ENCODE results near the gene CCSER1. TPM values are rescaled to one million over a fixed set of nuclear protein-coding genes. Genes with fewer than 3 reads are reported as not detected.

CCSER1 gene
- total RNA-seq, 1 experiment from 2014 or later = 5.9 TPM

DNA sequence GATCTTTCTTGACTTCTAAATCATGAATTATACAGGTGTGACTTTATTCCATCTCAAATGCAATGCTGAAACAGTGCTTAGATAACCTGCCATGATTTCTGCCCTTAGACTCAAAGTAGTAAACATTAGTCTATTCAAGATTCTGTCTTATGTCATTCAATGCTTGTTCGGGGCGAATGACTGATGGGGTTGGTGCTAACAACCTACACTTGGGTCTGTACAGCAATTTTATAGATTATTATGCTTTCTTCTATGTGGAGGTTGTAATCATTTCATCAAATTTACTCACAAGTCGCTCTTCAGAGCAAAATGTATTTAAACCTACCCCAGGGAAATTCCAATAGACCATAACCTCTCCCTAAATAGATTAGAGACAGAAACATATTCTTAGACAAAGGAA is 1155.0 kb downstream of the CCSER1 start:
- no peak overlapping the region for H3K4me3 ChIP-seq
- BruUV-seq (replicated peaks) = no TSS peak
- intact Hi-C loops (cut with micrococcal nuclease; ENCODE audit: unreplicated experiment) = no loop called here
- H3K9me2 ChIP-seq (ENCODE audit: insufficient read depth) = no peaks in the 10 kb centered on the region
- H4K20me1 ChIP-seq (ENCODE audit: insufficient read depth) = no peaks in the 10 kb centered on the region
- no peaks in the 10 kb centered on the region for H3K9me3 ChIP-seq (ENCODE audit: insufficient read depth, low read depth)
- no peaks in the 10 kb centered on the region for H3K4me1 ChIP-seq (replicated peaks; ENCODE audit: insufficient read depth)
- H3K27ac ChIP-seq = no peak overlapping the region
- no peak overlapping the region for H2AFZ ChIP-seq
- ChIA-PET POLR2A (ENCODE audit: unreplicated experiment) (no interaction called here), CTCF (no interaction called here)
- no peak for DNase-seq
- TF ChIP-seq CTCF (conservative IDR thresholded peaks at IDR 0.05) (no peak), EZH2 (IDR thresholded peaks at IDR 0.05; ENCODE audit: low read depth) (no peak)
- H3K79me2 ChIP-seq (ENCODE audit: low read depth) = no peaks in the 10 kb centered on the region
- no peak overlapping the region for H3K4me2 ChIP-seq
- no peaks in the 10 kb centered on the region for H3K36me3 ChIP-seq (ENCODE audit: low read depth)
- H3K27me3 ChIP-seq (ENCODE audit: insufficient read depth, low read depth) = no peaks in the 10 kb centered on the region
- no peaks in the 10 kb centered on the region for H3F3A ChIP-seq (ENCODE audit: insufficient read depth, low read depth)

DNA sequence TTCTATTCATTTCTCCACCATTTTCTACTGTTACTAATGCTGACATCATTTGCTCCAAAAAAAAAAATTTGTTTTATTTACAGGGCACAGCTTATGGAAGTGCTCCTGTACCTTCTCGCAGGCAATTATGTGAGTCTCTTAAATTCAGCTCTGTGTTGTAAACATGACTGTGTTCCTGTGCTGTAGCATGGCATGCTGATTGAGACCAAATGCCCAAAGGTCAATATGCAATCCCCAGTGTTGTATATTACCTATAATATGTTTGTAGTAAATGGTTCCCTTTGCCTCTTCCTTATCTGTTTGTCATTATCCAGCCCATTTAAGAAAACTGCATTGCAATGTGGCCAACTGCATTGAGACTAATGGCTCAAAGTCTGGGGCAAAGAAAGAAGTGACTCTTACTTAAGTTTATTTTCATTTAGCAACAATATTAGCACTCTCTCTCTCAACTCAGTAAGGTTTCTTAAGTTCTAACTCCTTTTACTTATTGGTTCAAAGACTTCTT is 1156.6 kb downstream of the CCSER1 start:
- H3K9me2 ChIP-seq (ENCODE audit: insufficient read depth) = no peaks in the 10 kb centered on the region
- no peaks in the 10 kb centered on the region for H3K79me2 ChIP-seq (ENCODE audit: low read depth)
- CTCF ChIA-PET = no interaction called here
- H3K4me3 ChIP-seq = no peak overlapping the region
- no peaks in the 10 kb centered on the region for H3K36me3 ChIP-seq (ENCODE audit: low read depth)
- no peak overlapping the region for H3K4me2 ChIP-seq
- TF ChIP-seq EZH2 (IDR thresholded peaks at IDR 0.05; ENCODE audit: low read depth) (no peak), CTCF (conservative IDR thresholded peaks at IDR 0.05) (no peak)
- no peak for DNase-seq
- intact Hi-C loops (cut with micrococcal nuclease; ENCODE audit: unreplicated experiment) = no loop called here
- no peaks in the 10 kb centered on the region for H4K20me1 ChIP-seq (ENCODE audit: insufficient read depth)
- H2AFZ ChIP-seq = no peak overlapping the region
- POLR2A ChIA-PET (ENCODE audit: unreplicated experiment) = no interaction called here
- no peaks in the 10 kb centered on the region for H3K4me1 ChIP-seq (replicated peaks; ENCODE audit: insufficient read depth)
- no peaks in the 10 kb centered on the region for H3F3A ChIP-seq (ENCODE audit: insufficient read depth, low read depth)
- no TSS peak for BruUV-seq (replicated peaks)
- no peaks in the 10 kb centered on the region for H3K27me3 ChIP-seq (ENCODE audit: insufficient read depth, low read depth)
- no peak overlapping the region for H3K27ac ChIP-seq
- H3K9me3 ChIP-seq (ENCODE audit: insufficient read depth, low read depth) = no peaks in the 10 kb centered on the region

GRCh38 chr4:91284480-91284879 is 1157.3 kb downstream of the CCSER1 start:
- BruUV-seq (replicated peaks) = no TSS peak
- no peak overlapping the region for H2AFZ ChIP-seq
- H3K27me3 ChIP-seq (ENCODE audit: insufficient read depth, low read depth) = no peaks in the 10 kb centered on the region
- no peak overlapping the region for H3K4me3 ChIP-seq
- no peaks in the 10 kb centered on the region for H4K20me1 ChIP-seq (ENCODE audit: insufficient read depth)
- no peaks in the 10 kb centered on the region for H3K9me3 ChIP-seq (ENCODE audit: insufficient read depth, low read depth)
- POLR2A ChIA-PET (ENCODE audit: unreplicated experiment) = no interaction called here
- no peak overlapping the region for H3K27ac ChIP-seq
- CTCF ChIA-PET = no interaction called here
- H3K4me1 ChIP-seq (replicated peaks; ENCODE audit: insufficient read depth) = no peaks in the 10 kb centered on the region
- H3K9me2 ChIP-seq (ENCODE audit: insufficient read depth) = no peaks in the 10 kb centered on the region
- no peak for TF ChIP-seq CTCF (conservative IDR thresholded peaks at IDR 0.05)
- no peak for TF ChIP-seq EZH2 (IDR thresholded peaks at IDR 0.05; ENCODE audit: low read depth)
- H3K4me2 ChIP-seq = no peak overlapping the region
- no peaks in the 10 kb centered on the region for H3F3A ChIP-seq (ENCODE audit: insufficient read depth, low read depth)
- H3K79me2 ChIP-seq (ENCODE audit: low read depth) = no peaks in the 10 kb centered on the region
- H3K36me3 ChIP-seq (ENCODE audit: low read depth) = no peaks in the 10 kb centered on the region
- intact Hi-C loops (cut with micrococcal nuclease; ENCODE audit: unreplicated experiment) = no loop called here
- no peak for DNase-seq

All from PC-9 (cell line).